A673 (cell line): ENCODE data around the gene MYLK. TPM values are rescaled to one million over a fixed set of nuclear protein-coding genes. Genes with fewer than 3 reads are reported as not detected.

Source experiments
- BruUV-seq: library from RNA; stranded (reverse); fragments of 400-500 nt; replicated peaks from 2 replicates; lab custom pipeline; 2021; lab: Mats Ljungman, UMichigan
- CTCF ChIA-PET: fragments of 300-600 bp; sonication (Branson Sonifier 250); formaldehyde crosslinking; loops from one replicate; lab custom pipeline; 2022; ENCODE audit warnings: antibody characterized with exemption; lab: Charles Lee
- POLR2A ChIA-PET: fragments of 300-600 bp; sonication (Branson Sonifier 250); formaldehyde crosslinking; loops from one replicate; lab custom pipeline; 2022; ENCODE audit warnings: antibody characterized with exemption; ENCODE audit not compliant: low non-redundant PET; lab: Charles Lee
- DNase-seq: peaks from one replicate; pipeline ENCODE4 v3.0.0-alpha.2; 2015; ENCODE audit warnings: low spot score
- H3K27ac ChIP-seq: fragments of 200-600 bp; sonication (generic); 2 replicates; pipeline ENCODE4 v1.5.1; 2016; ENCODE audit warnings: mixed run types, low read depth, mild to moderate bottlenecking, mixed read lengths, antibody characterized with exemption, low read length; ENCODE audit not compliant: poor library complexity, severe bottlenecking
- H3K27me3 ChIP-seq: fragments of 200-600 bp; sonication (generic); replicated peaks from 2 replicates; pipeline ENCODE4 v1.6.1; 2017; ENCODE audit warnings: mixed run types, low read depth, mild to moderate bottlenecking, mixed read lengths, antibody characterized with exemption, low read length; ENCODE audit not compliant: insufficient read depth, poor library complexity
- H3K36me3 ChIP-seq: fragments of 200-600 bp; sonication (generic); 2 replicates; pipeline ENCODE4 v1.6.1; 2016; ENCODE audit warnings: mixed run types, mild to moderate bottlenecking, mixed read lengths, antibody characterized with exemption, low read length; ENCODE audit not compliant: insufficient read depth, poor library complexity, severe bottlenecking
- H3K4me1 ChIP-seq: fragments of 200-600 bp; sonication (generic); 2 replicates; pipeline ENCODE4 v1.6.1; 2017; ENCODE audit warnings: mixed run types, mild to moderate bottlenecking, mixed read lengths, antibody characterized with exemption, low read length; ENCODE audit not compliant: insufficient read depth, poor library complexity, severe bottlenecking
- H3K4me3 ChIP-seq: fragments of 200-600 bp; sonication (generic); 2 replicates; pipeline ENCODE4 v1.5.1; 2016; ENCODE audit warnings: low read depth, mixed run types, mild to moderate bottlenecking, mixed read lengths, low read length; ENCODE audit not compliant: poor library complexity, severe bottlenecking
- H3K9me3 ChIP-seq: fragments of 200-600 bp; sonication (generic); 2 replicates; pipeline ENCODE4 v1.6.1; 2016; ENCODE audit warnings: mixed run types, low read depth, mild to moderate bottlenecking, mixed read lengths, antibody characterized with exemption, low read length; ENCODE audit not compliant: poor library complexity, severe bottlenecking
- EZH2 ChIP-seq: fragments of 200-600 bp; sonication (generic); IDR thresholded peaks from 2 replicates; pipeline ENCODE4 v1.6.1; 2017; ENCODE audit warnings: borderline replicate concordance, low read depth, mild to moderate bottlenecking, mixed read lengths, antibody characterized with exemption, low read length; ENCODE audit not compliant: poor library complexity, severe bottlenecking
- intact Hi-C: fragments of 100-400 bp; cut with micrococcal nuclease; formaldehyde crosslinking; loops from one replicate; pipeline ENCODE4 v1.10.0; 2022; ENCODE audit not compliant: unreplicated experiment
- total RNA-seq: library from RNA; stranded (reverse); gene quantifications from 2 replicates; pipeline ENCODE4 v1.2.3, GENCODE V29; 2021
- TF ChIP-seq, protein P1 (sequence below): fragments of 300-800, 200-600 bp; sonication (generic); conservative IDR thresholded peaks from 2 replicates; pipeline ENCODE4 v1.5.1; 2017; ENCODE audit warnings: low read depth, mild to moderate bottlenecking, antibody characterized with exemption, low read length, moderate library complexity, mixed read lengths

MYLK gene
- total RNA-seq, 1 experiment from 2014 or later, result 3.9 TPM

DNA sequence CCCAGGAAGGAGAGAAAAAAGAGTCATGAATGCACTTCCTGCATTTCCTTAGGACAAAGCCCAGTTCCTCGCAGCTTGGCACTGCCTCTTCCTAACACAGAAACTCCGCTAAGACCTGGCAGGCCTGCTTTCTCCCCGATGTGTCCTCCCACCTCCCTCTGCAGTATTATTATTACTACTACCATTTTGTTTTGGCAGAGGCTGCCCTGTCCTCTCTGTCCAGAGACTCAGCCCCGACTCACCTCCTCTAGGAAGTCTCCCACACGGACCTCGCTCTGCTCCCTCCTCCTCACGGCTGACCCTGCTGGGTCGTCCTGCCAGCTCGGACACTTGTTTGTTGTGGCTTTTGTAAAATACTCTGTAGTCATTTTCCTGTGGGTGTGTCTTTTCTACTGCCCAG lies 192.1 kb downstream of the MYLK start:
- Histone ChIP-seq H3K4me1 (no peaks in the 10 kb centered on the region), H3K27me3 (no peaks in the 10 kb centered on the region), H3K27ac (no peak overlapping the region), H3K36me3 (no peaks in the 10 kb centered on the region), H3K9me3 (no peaks in the 10 kb centered on the region), H3K4me3 (no peak overlapping the region)
- BruUV-seq, result no TSS peak
- ChIA-PET POLR2A (no interaction called here), CTCF (no interaction called here)
- intact Hi-C loops, result no loop called here
- TF ChIP-seq, protein P1, sequence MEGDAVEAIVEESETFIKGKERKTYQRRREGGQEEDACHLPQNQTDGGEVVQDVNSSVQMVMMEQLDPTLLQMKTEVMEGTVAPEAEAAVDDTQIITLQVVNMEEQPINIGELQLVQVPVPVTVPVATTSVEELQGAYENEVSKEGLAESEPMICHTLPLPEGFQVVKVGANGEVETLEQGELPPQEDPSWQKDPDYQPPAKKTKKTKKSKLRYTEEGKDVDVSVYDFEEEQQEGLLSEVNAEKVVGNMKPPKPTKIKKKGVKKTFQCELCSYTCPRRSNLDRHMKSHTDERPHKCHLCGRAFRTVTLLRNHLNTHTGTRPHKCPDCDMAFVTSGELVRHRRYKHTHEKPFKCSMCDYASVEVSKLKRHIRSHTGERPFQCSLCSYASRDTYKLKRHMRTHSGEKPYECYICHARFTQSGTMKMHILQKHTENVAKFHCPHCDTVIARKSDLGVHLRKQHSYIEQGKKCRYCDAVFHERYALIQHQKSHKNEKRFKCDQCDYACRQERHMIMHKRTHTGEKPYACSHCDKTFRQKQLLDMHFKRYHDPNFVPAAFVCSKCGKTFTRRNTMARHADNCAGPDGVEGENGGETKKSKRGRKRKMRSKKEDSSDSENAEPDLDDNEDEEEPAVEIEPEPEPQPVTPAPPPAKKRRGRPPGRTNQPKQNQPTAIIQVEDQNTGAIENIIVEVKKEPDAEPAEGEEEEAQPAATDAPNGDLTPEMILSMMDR, result no peak
- no peak for TF ChIP-seq EZH2
- DNase-seq, result no peak

DNA sequence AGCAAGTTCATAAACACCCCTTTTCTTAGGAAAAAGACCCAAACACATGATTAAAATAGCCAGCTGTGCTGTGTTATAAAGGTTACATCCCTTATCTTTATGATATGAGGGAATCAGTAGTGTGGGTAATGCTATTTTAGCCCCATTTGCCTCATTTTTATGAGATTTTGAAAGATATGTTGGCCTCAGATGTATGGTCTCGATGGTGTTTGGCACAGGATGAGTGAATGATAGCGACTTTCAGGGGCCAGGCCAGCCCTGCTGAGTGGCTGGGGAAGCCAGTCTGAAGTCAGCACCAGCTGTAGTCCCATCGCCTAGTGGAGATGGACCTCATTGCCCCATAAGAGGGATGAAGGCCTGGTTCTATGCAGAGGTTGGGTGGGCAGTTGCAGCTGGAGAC lies 194.3 kb downstream of the MYLK start:
- Histone ChIP-seq H3K27ac (no peak overlapping the region), H3K9me3 (no peaks in the 10 kb centered on the region), H3K36me3 (no peaks in the 10 kb centered on the region), H3K27me3 (no peaks in the 10 kb centered on the region), H3K4me1 (no peaks in the 10 kb centered on the region), H3K4me3 (no peak overlapping the region)
- ChIA-PET POLR2A (no interaction called here), CTCF (interaction anchor here (0.6 kb wide), 1 partner anchor 13 kb away, joined by 3 read pairs; no protein-coding TSS in a partner anchor)
- DNase-seq, result no peak
- TF ChIP-seq EZH2, result no peak
- TF ChIP-seq, protein P1, result no peak
- intact Hi-C loops, result no loop called here
- no TSS peak for BruUV-seq

DNA sequence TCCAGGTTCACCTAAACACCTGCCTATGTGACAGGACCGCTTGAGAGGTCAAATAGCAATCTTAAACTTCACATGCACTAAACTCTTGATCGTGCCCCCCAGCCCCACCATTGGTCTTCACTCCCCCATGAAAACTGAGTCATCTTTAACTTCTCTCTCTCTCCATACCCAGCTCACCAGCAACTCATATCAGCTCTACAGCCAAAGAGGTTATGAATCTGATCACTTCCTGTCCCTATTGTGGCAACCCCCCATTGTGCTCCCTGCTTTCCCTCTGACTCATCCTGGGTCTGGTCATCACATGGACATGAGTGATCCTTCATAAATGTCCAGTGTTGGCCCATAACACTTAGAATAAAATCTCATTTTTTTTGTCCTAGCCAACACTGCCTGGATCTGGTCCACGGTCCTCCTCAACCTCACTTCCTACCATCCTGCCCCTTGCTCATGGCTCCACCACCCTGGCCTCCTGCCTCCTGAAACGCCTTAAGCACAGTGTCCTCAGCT lies 195.8 kb downstream of the MYLK start:
- Histone ChIP-seq H3K4me3 (no peak overlapping the region), H3K27me3 (no peaks in the 10 kb centered on the region), H3K4me1 (no peaks in the 10 kb centered on the region), H3K27ac (no peak overlapping the region), H3K36me3 (no peaks in the 10 kb centered on the region), H3K9me3 (no peaks in the 10 kb centered on the region)
- ChIA-PET CTCF (interaction anchor here (0.6 kb wide), 1 partner anchor 36 kb away, joined by 3 read pairs; no protein-coding TSS in a partner anchor), POLR2A (no interaction called here)
- intact Hi-C loops, result no loop called here
- no TSS peak for BruUV-seq
- no peak for TF ChIP-seq EZH2
- TF ChIP-seq, protein P1, result no peak
- no peak for DNase-seq
